ENCODE results near the gene SULT1A2. TPM values are rescaled to one million over a fixed set of nuclear protein-coding genes. Genes with fewer than 3 reads are reported as not detected.

Gene SULT1A2
- polyA plus RNA-seq, 1 donor (not counting 4 experiments of a cell fraction or from before 2014, with no cell fraction given), result not detected

DNA sequence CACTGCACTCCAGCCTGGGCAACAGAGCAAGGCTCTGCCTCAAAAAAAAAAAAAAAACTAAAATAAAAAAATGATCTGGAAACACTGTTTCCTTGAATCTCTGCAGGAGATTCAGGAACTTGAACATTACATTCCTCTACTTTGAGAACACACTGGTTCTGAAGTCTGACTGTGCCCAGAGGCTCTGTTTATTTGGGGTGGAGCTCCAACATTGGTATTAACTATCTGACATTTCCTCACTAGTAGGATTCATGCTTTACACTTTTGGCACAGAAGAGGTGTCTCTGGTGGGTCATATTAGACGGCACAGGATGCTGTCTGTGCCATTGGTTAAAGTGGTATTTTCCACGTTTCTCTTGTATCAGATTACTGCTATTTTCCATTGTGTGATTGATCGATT is 10.4 kb downstream of the SULT1A2 start:
- no peaks in the 10 kb centered on the region for H3K79me2 ChIP-seq (ENCODE audit: control insufficient read depth, insufficient read depth, low read length)
- FAIRE-seq (no peak), DNase-seq (ENCODE audit: low read depth, low spot score) (no peak)
- no peaks in the 10 kb centered on the region for H3K9me3 ChIP-seq (ENCODE audit: control insufficient read depth, low read depth, low read length)
- dilution Hi-C loops (cut with MboI; ENCODE audit: extremely low pct_ligation_motif_present, low sequenced_read_pairs), result no loop called here
- H4K20me1 ChIP-seq (ENCODE audit: control insufficient read depth, extremely low read depth, insufficient read depth, low read length), result no peaks in the 10 kb centered on the region
- H3K27ac ChIP-seq (ENCODE audit: control insufficient read depth, insufficient read depth, low read length), result no peak overlapping the region
- no peak overlapping the region for H3K4me2 ChIP-seq (ENCODE audit: control insufficient read depth, extremely low read depth, insufficient read depth, low read depth, low read length)
- H3K4me1 ChIP-seq (ENCODE audit: control insufficient read depth, extremely low read depth, insufficient read depth, low read length), result peaks cover 6% of the 10 kb centered on the region
- peaks cover 6 to 7% of the 10 kb centered on the region in 2 experiments for H3K36me3 ChIP-seq (ENCODE audit: control insufficient read depth in 2 of 2, extremely low read depth in 1 of 2, insufficient read depth in 2 of 2, low read length in 2 of 2)
- no peak overlapping the region for H3K4me3 ChIP-seq (ENCODE audit: control insufficient read depth in 2 of 3, extremely low read depth in 1 of 3, insufficient read depth in 2 of 3, low read depth in 1 of 3, low read length in 3 of 3)
- no peaks in the 10 kb centered on the region for H3K27me3 ChIP-seq (ENCODE audit: control insufficient read depth, extremely low read depth, insufficient read depth, low read length)
- H3K9ac ChIP-seq (ENCODE audit: control insufficient read depth, extremely low read depth, insufficient read depth, low read length), result no peak overlapping the region
- no peak overlapping the region for H2AFZ ChIP-seq (ENCODE audit: control insufficient read depth, low read length)
- H3K9me1 ChIP-seq (ENCODE audit: control insufficient read depth, extremely low read depth, insufficient read depth, low read length), result no peaks in the 10 kb centered on the region
- TF ChIP-seq, protein P1, sequence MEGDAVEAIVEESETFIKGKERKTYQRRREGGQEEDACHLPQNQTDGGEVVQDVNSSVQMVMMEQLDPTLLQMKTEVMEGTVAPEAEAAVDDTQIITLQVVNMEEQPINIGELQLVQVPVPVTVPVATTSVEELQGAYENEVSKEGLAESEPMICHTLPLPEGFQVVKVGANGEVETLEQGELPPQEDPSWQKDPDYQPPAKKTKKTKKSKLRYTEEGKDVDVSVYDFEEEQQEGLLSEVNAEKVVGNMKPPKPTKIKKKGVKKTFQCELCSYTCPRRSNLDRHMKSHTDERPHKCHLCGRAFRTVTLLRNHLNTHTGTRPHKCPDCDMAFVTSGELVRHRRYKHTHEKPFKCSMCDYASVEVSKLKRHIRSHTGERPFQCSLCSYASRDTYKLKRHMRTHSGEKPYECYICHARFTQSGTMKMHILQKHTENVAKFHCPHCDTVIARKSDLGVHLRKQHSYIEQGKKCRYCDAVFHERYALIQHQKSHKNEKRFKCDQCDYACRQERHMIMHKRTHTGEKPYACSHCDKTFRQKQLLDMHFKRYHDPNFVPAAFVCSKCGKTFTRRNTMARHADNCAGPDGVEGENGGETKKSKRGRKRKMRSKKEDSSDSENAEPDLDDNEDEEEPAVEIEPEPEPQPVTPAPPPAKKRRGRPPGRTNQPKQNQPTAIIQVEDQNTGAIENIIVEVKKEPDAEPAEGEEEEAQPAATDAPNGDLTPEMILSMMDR (optimal IDR thresholded peaks at IDR 0.05 in 1 of 3, IDR thresholded peaks at IDR 0.05 in 1 of 3, conservative IDR thresholded peaks at IDR 0.05 in 1 of 3; ENCODE audit: extremely low read depth in 1 of 3, insufficient read depth in 2 of 3, low read length in 3 of 3), result no peak
- TF ChIP-seq EZH2 (IDR thresholded peaks at IDR 0.05; ENCODE audit: low read length), result no peak

DNA sequence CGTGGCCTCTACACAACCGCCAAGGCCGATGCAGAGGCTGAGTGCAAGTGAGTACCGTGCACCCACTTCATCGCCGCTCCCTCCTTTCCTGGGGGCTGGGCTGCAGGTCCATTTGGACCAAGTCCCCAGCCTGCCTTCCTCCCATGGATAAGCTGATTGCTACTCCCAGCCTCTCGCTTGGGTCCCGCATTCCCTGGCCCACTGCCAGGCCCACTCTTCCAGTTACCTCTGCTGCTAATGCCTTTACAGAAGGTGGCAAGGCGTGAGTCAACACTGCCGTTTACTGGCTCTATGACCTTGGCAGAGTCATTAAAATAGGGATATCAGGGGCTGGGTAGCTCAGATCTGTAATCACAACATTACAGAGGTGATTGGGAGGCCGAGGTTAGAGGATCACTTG is 11.2 kb downstream of the SULT1A2 start:
- no peaks in the 10 kb centered on the region for H3K9me3 ChIP-seq (ENCODE audit: control insufficient read depth, low read depth, low read length)
- no peaks in the 10 kb centered on the region for H3K27me3 ChIP-seq (ENCODE audit: control insufficient read depth, extremely low read depth, insufficient read depth, low read length)
- peaks cover 6% of the 10 kb centered on the region for H3K4me1 ChIP-seq (ENCODE audit: control insufficient read depth, extremely low read depth, insufficient read depth, low read length)
- dilution Hi-C loops (cut with MboI; ENCODE audit: extremely low pct_ligation_motif_present, low sequenced_read_pairs), result no loop called here
- H3K27ac ChIP-seq (ENCODE audit: control insufficient read depth, insufficient read depth, low read length), result no peak overlapping the region
- peaks cover 7% of the 10 kb centered on the region in 2 experiments for H3K36me3 ChIP-seq (ENCODE audit: control insufficient read depth in 2 of 2, extremely low read depth in 1 of 2, insufficient read depth in 2 of 2, low read length in 2 of 2)
- H3K9me1 ChIP-seq (ENCODE audit: control insufficient read depth, extremely low read depth, insufficient read depth, low read length), result no peaks in the 10 kb centered on the region
- no peak for TF ChIP-seq EZH2 (IDR thresholded peaks at IDR 0.05; ENCODE audit: low read length)
- TF ChIP-seq, protein P1 (optimal IDR thresholded peaks at IDR 0.05 in 1 of 3, IDR thresholded peaks at IDR 0.05 in 1 of 3, conservative IDR thresholded peaks at IDR 0.05 in 1 of 3; ENCODE audit: extremely low read depth in 1 of 3, insufficient read depth in 2 of 3, low read length in 3 of 3), result no peak
- no peak overlapping the region for H3K9ac ChIP-seq (ENCODE audit: control insufficient read depth, extremely low read depth, insufficient read depth, low read length)
- H3K79me2 ChIP-seq (ENCODE audit: control insufficient read depth, insufficient read depth, low read length), result no peaks in the 10 kb centered on the region
- DNase-seq (ENCODE audit: low read depth, low spot score) (no peak), FAIRE-seq (no peak)
- H3K4me2 ChIP-seq (ENCODE audit: control insufficient read depth, extremely low read depth, insufficient read depth, low read depth, low read length), result no peak overlapping the region
- H4K20me1 ChIP-seq (ENCODE audit: control insufficient read depth, extremely low read depth, insufficient read depth, low read length), result no peaks in the 10 kb centered on the region
- H3K4me3 ChIP-seq (ENCODE audit: control insufficient read depth in 2 of 3, extremely low read depth in 1 of 3, insufficient read depth in 2 of 3, low read depth in 1 of 3, low read length in 3 of 3), result no peak overlapping the region
- no peak overlapping the region for H2AFZ ChIP-seq (ENCODE audit: control insufficient read depth, low read length)

Data from keratinocyte (primary cell).